Panc1 (cell line): Measurements from ENCODE around the gene USP10. TPM values are rescaled to one million over a fixed set of nuclear protein-coding genes. Genes with fewer than 3 reads are reported as not detected.

Source experiments
- ATAC-seq: fragments of 200-7000 bp; cut with Tn5 transposase; 2 replicates; pipeline ENCODE4 v1.9.1; 2020; ENCODE audit warnings: mild to moderate bottlenecking, moderate library complexity
- BruUV-seq: library from RNA; stranded (reverse); fragments of 400-500 nt; replicated peaks from 2 replicates; lab custom pipeline; 2021; lab: Mats Ljungman, UMichigan
- CTCF ChIA-PET: fragments of 300-600 bp; sonication (Branson Sonifier 250); formaldehyde crosslinking; loops from one replicate; lab custom pipeline; 2022; ENCODE audit warnings: antibody characterized with exemption; lab: Charles Lee
- POLR2A ChIA-PET: fragments of 300-600 bp; sonication (Branson Sonifier 250); formaldehyde crosslinking; loops from one replicate; lab custom pipeline; 2022; ENCODE audit warnings: antibody characterized with exemption; lab: Charles Lee
- DNase-seq: peaks from one replicate; pipeline ENCODE4 v3.0.0-alpha.2; 2010; ENCODE audit warnings: low read depth, low spot score
- H3K27ac ChIP-seq: 2 replicates; pipeline ENCODE4 v1.5.1; 2011; ENCODE audit warnings: mild to moderate bottlenecking, low read length, inconsistent platforms
- H3K27me3 ChIP-seq: fragments of 200-500 bp; sonication (Bioruptor generic); 2 replicates; pipeline ENCODE4 v1.6.0; 2014; ENCODE audit warnings: low read length, inconsistent platforms; ENCODE audit not compliant: control insufficient read depth, insufficient read depth
- H3K36me3 ChIP-seq: fragments of 200-500 bp; sonication (Bioruptor generic); 2 replicates; pipeline ENCODE4 v1.5.1; 2014; ENCODE audit warnings: inconsistent platforms, mild to moderate bottlenecking, low read length, moderate library complexity; ENCODE audit not compliant: control insufficient read depth, insufficient read depth
- H3K4me1 ChIP-seq: 2 replicates; pipeline ENCODE4 v1.5.1; 2011; ENCODE audit warnings: inconsistent platforms, mild to moderate bottlenecking, low read length, moderate library complexity; ENCODE audit not compliant: control insufficient read depth, insufficient read depth
- H3K4me3 ChIP-seq, 2 experiments: 2 replicates each; pipeline ENCODE4 v1.5.1; 2011 to 2012; ENCODE audit warnings: low read depth in 2 of 2, low read length in 2 of 2, mild to moderate bottlenecking in 2 of 2, inconsistent platforms in 1 of 2, moderate library complexity in 1 of 2
- H3K9me3 ChIP-seq: fragments of 200-500 bp; sonication (Bioruptor generic); 2 replicates; pipeline ENCODE4 v1.5.1; 2014; ENCODE audit warnings: low read depth, mild to moderate bottlenecking, inconsistent platforms, low read length, moderate library complexity; ENCODE audit not compliant: control insufficient read depth, insufficient read depth
- POLR2AphosphoS5 ChIP-seq: IDR thresholded peaks from 2 replicates; pipeline ENCODE4 v1.6.1; 2012; ENCODE audit warnings: mild to moderate bottlenecking, low read depth, low read length, moderate library complexity
- REST ChIP-seq, 2 experiments: IDR thresholded peaks; 2 replicates each; pipeline ENCODE4 v1.6.1; 2011 to 2012; ENCODE audit warnings: low read depth in 2 of 2, control low read depth in 1 of 2, low read length in 1 of 2, mild to moderate bottlenecking in 1 of 2, moderate library complexity in 1 of 2; ENCODE audit not compliant: insufficient read depth in 1 of 2
- SIN3A ChIP-seq: IDR thresholded peaks from 2 replicates; pipeline ENCODE4 v1.6.1; 2012; ENCODE audit warnings: low read depth, mild to moderate bottlenecking, low read length, moderate library complexity, borderline replicate concordance; ENCODE audit not compliant: insufficient read depth
- TCF7L2 ChIP-seq: IDR thresholded peaks from 2 replicates; pipeline ENCODE4 v1.6.1; 2011; ENCODE audit warnings: mild to moderate bottlenecking, low read depth, low read length, inconsistent platforms
- in situ Hi-C: cut with HindIII; loops from 2 replicates; pipeline ENCODE4 v1.10.0; 2016; ENCODE audit warnings: low sequenced_read_pairs, low pct_unique_long_range_greater_than_20kb
- intact Hi-C: fragments of 100-400 bp; cut with micrococcal nuclease; formaldehyde crosslinking; loops from one replicate; pipeline ENCODE4 v1.10.0; 2022; ENCODE audit not compliant: unreplicated experiment
- total RNA-seq: library from RNA; stranded (reverse); gene quantifications from one replicate; pipeline ENCODE4 v1.2.1, GENCODE V29; 2021; ENCODE audit not compliant: unreplicated experiment
- TF ChIP-seq, protein P1 (sequence below): fragments of 450-650 bp; IDR thresholded peaks from 2 replicates; pipeline ENCODE4 v1.5.1; 2017; ENCODE audit warnings: mild to moderate bottlenecking

The USP10 gene
- total RNA-seq, 1 experiment from 2014 or later = 77.4 TPM

DNA sequence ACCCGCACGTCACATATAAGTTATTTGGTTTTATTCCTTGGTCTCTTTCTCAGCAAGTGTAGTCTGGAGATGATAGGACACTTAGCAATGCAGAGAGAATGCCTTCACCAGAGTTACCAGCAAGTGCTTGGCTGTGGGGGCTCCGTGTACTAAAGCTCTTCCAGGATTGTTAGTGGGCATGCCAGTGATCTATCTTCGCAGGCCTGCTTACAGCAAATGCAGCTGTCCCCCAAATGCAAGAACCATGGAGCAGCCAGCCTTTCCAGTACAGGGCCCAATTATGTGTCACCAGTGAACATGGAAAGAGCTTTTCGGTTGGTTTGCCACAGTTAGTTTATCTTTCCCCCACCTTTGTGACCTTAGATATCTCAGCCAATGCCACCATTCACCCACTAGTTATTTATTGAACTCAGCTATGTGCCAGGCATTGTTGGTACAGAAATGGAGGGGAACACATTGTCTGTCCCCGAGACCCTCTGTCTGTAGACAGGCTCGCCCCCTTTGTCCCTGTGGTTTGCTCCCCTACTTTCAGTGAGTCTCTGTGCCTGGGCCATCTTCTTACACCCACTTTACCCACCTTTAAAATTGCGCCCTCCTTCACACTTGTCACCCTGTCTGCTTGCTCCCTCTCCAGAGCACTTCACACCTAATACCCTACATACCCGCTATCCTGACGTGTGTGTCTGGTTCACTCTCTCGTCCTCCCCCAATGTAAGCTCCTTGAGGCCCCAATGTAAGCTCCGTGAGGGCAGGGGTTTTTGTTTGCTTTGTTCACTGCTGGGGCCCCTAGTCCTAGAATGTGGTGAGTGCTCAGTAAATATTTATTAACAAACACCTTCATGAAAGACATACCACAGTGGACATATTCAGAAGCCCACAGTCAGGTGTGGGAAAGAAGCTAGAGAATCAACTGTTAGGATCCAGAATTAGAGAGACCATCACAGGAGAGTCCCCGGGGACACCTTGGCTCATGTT is 13.3 kb downstream of the USP10 start:
- H3K9me3 ChIP-seq = no peaks in the 10 kb centered on the region
- CTCF ChIA-PET = no interaction called here
- BruUV-seq = no TSS peak
- no peak overlapping the region for H3K27ac ChIP-seq
- H3K4me3 ChIP-seq = no peak overlapping the region
- TF ChIP-seq REST (IDR thresholded peaks at IDR 0.05; ENCODE audit: insufficient read depth in 1 of 2, low read depth in 2 of 2, low read length in 1 of 2) (no peak), POLR2AphosphoS5 (no peak), SIN3A (no peak), TCF7L2 (no peak)
- TF ChIP-seq, protein P1, sequence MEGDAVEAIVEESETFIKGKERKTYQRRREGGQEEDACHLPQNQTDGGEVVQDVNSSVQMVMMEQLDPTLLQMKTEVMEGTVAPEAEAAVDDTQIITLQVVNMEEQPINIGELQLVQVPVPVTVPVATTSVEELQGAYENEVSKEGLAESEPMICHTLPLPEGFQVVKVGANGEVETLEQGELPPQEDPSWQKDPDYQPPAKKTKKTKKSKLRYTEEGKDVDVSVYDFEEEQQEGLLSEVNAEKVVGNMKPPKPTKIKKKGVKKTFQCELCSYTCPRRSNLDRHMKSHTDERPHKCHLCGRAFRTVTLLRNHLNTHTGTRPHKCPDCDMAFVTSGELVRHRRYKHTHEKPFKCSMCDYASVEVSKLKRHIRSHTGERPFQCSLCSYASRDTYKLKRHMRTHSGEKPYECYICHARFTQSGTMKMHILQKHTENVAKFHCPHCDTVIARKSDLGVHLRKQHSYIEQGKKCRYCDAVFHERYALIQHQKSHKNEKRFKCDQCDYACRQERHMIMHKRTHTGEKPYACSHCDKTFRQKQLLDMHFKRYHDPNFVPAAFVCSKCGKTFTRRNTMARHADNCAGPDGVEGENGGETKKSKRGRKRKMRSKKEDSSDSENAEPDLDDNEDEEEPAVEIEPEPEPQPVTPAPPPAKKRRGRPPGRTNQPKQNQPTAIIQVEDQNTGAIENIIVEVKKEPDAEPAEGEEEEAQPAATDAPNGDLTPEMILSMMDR = no peak
- intact Hi-C loops (no loop called here), in situ Hi-C loops (no loop called here)
- DNase-seq (no peak), ATAC-seq (no peak)
- POLR2A ChIA-PET = no interaction called here
- no peaks in the 10 kb centered on the region for H3K36me3 ChIP-seq
- no peaks in the 10 kb centered on the region for H3K27me3 ChIP-seq
- H3K4me1 ChIP-seq = peaks cover 14% of the 10 kb centered on the region

GRCh38 chr16:84714028-84714427 is 14.2 kb downstream of the USP10 start:
- no peak for DNase-seq
- Histone ChIP-seq H3K36me3 (no peaks in the 10 kb centered on the region), H3K27ac (no peak overlapping the region), H3K9me3 (no peaks in the 10 kb centered on the region), H3K27me3 (no peaks in the 10 kb centered on the region), H3K4me1 (peaks cover 14% of the 10 kb centered on the region), H3K4me3 (no peak overlapping the region)
- CTCF ChIA-PET = no interaction called here
- in situ Hi-C loops (no loop called here), intact Hi-C loops (no loop called here)
- TF ChIP-seq SIN3A (no peak), POLR2AphosphoS5 (no peak), TCF7L2 (no peak), REST (IDR thresholded peaks at IDR 0.05; ENCODE audit: insufficient read depth in 1 of 2, low read depth in 2 of 2, low read length in 1 of 2) (no peak)
- TF ChIP-seq, protein P1 = no peak
- POLR2A ChIA-PET = interaction anchor here (0.6 kb wide), 1 partner anchor 641 kb away, joined by 5 read pairs; no protein-coding TSS in a partner anchor
- ATAC-seq = no peak
- BruUV-seq = no TSS peak
